ENCODE data around the gene TGFBRAP1.

DNA sequence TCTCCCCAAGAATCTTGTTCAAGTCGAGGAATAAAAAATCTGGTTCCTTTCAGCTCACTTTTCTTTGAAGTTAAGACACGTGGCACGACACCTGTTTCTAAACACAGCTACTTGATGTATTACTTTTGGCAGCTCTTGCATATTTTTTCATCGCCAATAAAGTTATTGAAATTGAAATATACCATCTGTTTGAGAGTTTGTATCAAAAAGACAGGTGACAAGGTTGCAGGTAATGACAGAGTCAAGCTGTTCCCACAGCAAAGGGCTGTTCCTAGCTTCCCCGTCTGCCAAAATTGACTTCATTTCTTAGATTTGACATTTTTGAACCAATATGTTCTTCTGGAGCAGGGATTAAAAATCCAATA, 93.5 kb downstream of the TGFBRAP1 start:
- TF ChIP-seq CTCF (IDR thresholded peaks at IDR 0.05): no peak
- TF ChIP-seq POLR2A (IDR thresholded peaks at IDR 0.05): no peak
- TF ChIP-seq EP300 (IDR thresholded peaks at IDR 0.05): no peak

Data from gastroesophageal sphincter (tissue), 3 donors.